Measurements from ENCODE around the gene SCO2.
"Not testable (repeated sequence)": the region's sequence is repeated elsewhere in the genome, so short reads cannot be mapped to it uniquely, and the experiment has no call there.

Gene SCO2

GRCh38 chr22:50551160-50551752 lies 25.9 kb upstream of the SCO2 start:
- DNase-seq (ENCODE audit: low spot score), result no peak

- DNase-seq (ENCODE audit: low spot score), result no peak
Measured at GRCh38 chr22:50550395-50550794, 25.0 kb upstream of the SCO2 start.

GRCh38 chr22:50548921-50549790 lies 23.8 kb upstream of the SCO2 start:
- peak; percentile 4 for DNase-seq (ENCODE audit: low spot score)

- DNase-seq (ENCODE audit: low spot score), result peak; percentile 49
Measured at GRCh38 chr22:50548040-50548920, 22.9 kb upstream of the SCO2 start.

- peak; percentile 29 for DNase-seq (ENCODE audit: low spot score)
Measured at GRCh38 chr22:50547263-50547985, 22.0 kb upstream of the SCO2 start.

- DNase-seq (ENCODE audit: low spot score), result peak; percentile 9
Measured at GRCh38 chr22:50546326-50547262, 21.2 kb upstream of the SCO2 start.

GRCh38 chr22:50545522-50546325 lies 20.3 kb upstream of the SCO2 start, which contains the start of gene KLHDC7B:
KLHDC7B (plus strand) TSS chr22:50545899; CDS start chr22:50546244, 345 bp downstream.
- DNase-seq (ENCODE audit: low spot score), result peak; percentile 35

- peak; percentile 8 for DNase-seq (ENCODE audit: low spot score)
Measured at GRCh38 chr22:50544746-50545253, 19.4 kb upstream of the SCO2 start.

GRCh38 chr22:50544078-50544745 lies 18.8 kb upstream of the SCO2 start:
- peak; percentile 88 for DNase-seq (ENCODE audit: low spot score)

- peak; percentile 13 for DNase-seq (ENCODE audit: low spot score)
Measured at GRCh38 chr22:50542416-50542927, 17.1 kb upstream of the SCO2 start.

- peak; percentile 79 for DNase-seq (ENCODE audit: low spot score)
Measured at GRCh38 chr22:50541667-50542026, 16.2 kb upstream of the SCO2 start.

GRCh38 chr22:50540381-50540780 lies 15.0 kb upstream of the SCO2 start:
- no peak for DNase-seq (ENCODE audit: low spot score)

- DNase-seq (ENCODE audit: low spot score), result no peak
Measured at GRCh38 chr22:50537765-50538164, 12.4 kb upstream of the SCO2 start.

- no peak for DNase-seq (ENCODE audit: low spot score)
Measured at GRCh38 chr22:50536226-50536625, 10.8 kb upstream of the SCO2 start.

- no peak for DNase-seq (ENCODE audit: low spot score)
Measured at GRCh38 chr22:50535113-50535512, 9.7 kb upstream of the SCO2 start.

GRCh38 chr22:50533856-50534711 lies 8.7 kb upstream of the SCO2 start:
- not testable (repeated sequence) for DNase-seq (ENCODE audit: low spot score)

Measured in AG20443 (cell line).